A673 (cell line): ENCODE measurements around the gene CAMSAP2. TPM values are rescaled to one million over a fixed set of nuclear protein-coding genes. Genes with fewer than 3 reads are reported as not detected.

Source experiments
- BruUV-seq: library from RNA; stranded (reverse); fragments of 400-500 nt; replicated peaks from 2 replicates; lab custom pipeline; 2021; lab: Mats Ljungman, UMichigan
- CTCF ChIA-PET: fragments of 300-600 bp; sonication (Branson Sonifier 250); formaldehyde crosslinking; loops from one replicate; lab custom pipeline; 2022; ENCODE audit warnings: antibody characterized with exemption; lab: Charles Lee
- POLR2A ChIA-PET: fragments of 300-600 bp; sonication (Branson Sonifier 250); formaldehyde crosslinking; loops from one replicate; lab custom pipeline; 2022; ENCODE audit warnings: antibody characterized with exemption; ENCODE audit not compliant: low non-redundant PET; lab: Charles Lee
- DNase-seq: peaks from one replicate; pipeline ENCODE4 v3.0.0-alpha.2; 2015; ENCODE audit warnings: low spot score
- H3K27ac ChIP-seq: fragments of 200-600 bp; sonication (generic); 2 replicates; pipeline ENCODE4 v1.5.1; 2016; ENCODE audit warnings: mixed run types, low read depth, mild to moderate bottlenecking, mixed read lengths, antibody characterized with exemption, low read length; ENCODE audit not compliant: poor library complexity, severe bottlenecking
- H3K27me3 ChIP-seq: fragments of 200-600 bp; sonication (generic); replicated peaks from 2 replicates; pipeline ENCODE4 v1.6.1; 2017; ENCODE audit warnings: mixed run types, low read depth, mild to moderate bottlenecking, mixed read lengths, antibody characterized with exemption, low read length; ENCODE audit not compliant: insufficient read depth, poor library complexity
- H3K36me3 ChIP-seq: fragments of 200-600 bp; sonication (generic); 2 replicates; pipeline ENCODE4 v1.6.1; 2016; ENCODE audit warnings: mixed run types, mild to moderate bottlenecking, mixed read lengths, antibody characterized with exemption, low read length; ENCODE audit not compliant: insufficient read depth, poor library complexity, severe bottlenecking
- H3K4me1 ChIP-seq: fragments of 200-600 bp; sonication (generic); 2 replicates; pipeline ENCODE4 v1.6.1; 2017; ENCODE audit warnings: mixed run types, mild to moderate bottlenecking, mixed read lengths, antibody characterized with exemption, low read length; ENCODE audit not compliant: insufficient read depth, poor library complexity, severe bottlenecking
- H3K4me3 ChIP-seq: fragments of 200-600 bp; sonication (generic); 2 replicates; pipeline ENCODE4 v1.5.1; 2016; ENCODE audit warnings: low read depth, mixed run types, mild to moderate bottlenecking, mixed read lengths, low read length; ENCODE audit not compliant: poor library complexity, severe bottlenecking
- H3K9me3 ChIP-seq: fragments of 200-600 bp; sonication (generic); 2 replicates; pipeline ENCODE4 v1.6.1; 2016; ENCODE audit warnings: mixed run types, low read depth, mild to moderate bottlenecking, mixed read lengths, antibody characterized with exemption, low read length; ENCODE audit not compliant: poor library complexity, severe bottlenecking
- CTCF ChIP-seq: fragments of 300-800, 200-600 bp; sonication (generic); conservative IDR thresholded peaks from 2 replicates; pipeline ENCODE4 v1.5.1; 2017; ENCODE audit warnings: low read depth, mild to moderate bottlenecking, antibody characterized with exemption, low read length, moderate library complexity, mixed read lengths
- EZH2 ChIP-seq: fragments of 200-600 bp; sonication (generic); IDR thresholded peaks from 2 replicates; pipeline ENCODE4 v1.6.1; 2017; ENCODE audit warnings: borderline replicate concordance, low read depth, mild to moderate bottlenecking, mixed read lengths, antibody characterized with exemption, low read length; ENCODE audit not compliant: poor library complexity, severe bottlenecking
- intact Hi-C: fragments of 100-400 bp; cut with micrococcal nuclease; formaldehyde crosslinking; loops from one replicate; pipeline ENCODE4 v1.10.0; 2022; ENCODE audit not compliant: unreplicated experiment
- total RNA-seq: library from RNA; stranded (reverse); gene quantifications from 2 replicates; pipeline ENCODE4 v1.2.3, GENCODE V29; 2021

CAMSAP2 gene
- total RNA-seq, 1 experiment from 2014 or later, result 39.4 TPM

GRCh38 chr1:200708769-200709168, 29.9 kb upstream of the CAMSAP2 start:
- intact Hi-C loops, result no loop called here
- H3K36me3 ChIP-seq, result no peaks in the 10 kb centered on the region
- ChIA-PET CTCF (no interaction called here), POLR2A (no interaction called here)
- BruUV-seq, result no TSS peak
- no peak for DNase-seq
- no peak overlapping the region for H3K4me3 ChIP-seq
- no peaks in the 10 kb centered on the region for H3K9me3 ChIP-seq
- no peaks in the 10 kb centered on the region for H3K27me3 ChIP-seq
- no peak for TF ChIP-seq EZH2
- no peak for TF ChIP-seq CTCF
- no peak overlapping the region for H3K27ac ChIP-seq
- H3K4me1 ChIP-seq, result peaks cover 13% of the 10 kb centered on the region

GRCh38 chr1:200710166-200710565, 28.5 kb upstream of the CAMSAP2 start:
- Histone ChIP-seq H3K4me1 (peaks cover 10% of the 10 kb centered on the region), H3K27me3 (no peaks in the 10 kb centered on the region), H3K9me3 (no peaks in the 10 kb centered on the region), H3K4me3 (no peak overlapping the region), H3K27ac (no peak overlapping the region), H3K36me3 (no peaks in the 10 kb centered on the region)
- BruUV-seq, result no TSS peak
- intact Hi-C loops, result no loop called here
- DNase-seq, result no peak
- no peak for TF ChIP-seq EZH2
- TF ChIP-seq CTCF, result no peak
- CTCF ChIA-PET, result no interaction called here
- POLR2A ChIA-PET, result no interaction called here

- BruUV-seq, result no TSS peak
- Histone ChIP-seq H3K27me3 (no peaks in the 10 kb centered on the region), H3K4me1 (no peaks in the 10 kb centered on the region), H3K4me3 (no peak overlapping the region), H3K36me3 (no peaks in the 10 kb centered on the region), H3K9me3 (no peaks in the 10 kb centered on the region), H3K27ac (no peak overlapping the region)
- no peak for DNase-seq
- CTCF ChIA-PET, result no interaction called here
- POLR2A ChIA-PET, result no interaction called here
- TF ChIP-seq EZH2, result no peak
- TF ChIP-seq CTCF, result no peak
- intact Hi-C loops, result no loop called here
Observed at GRCh38 chr1:200714504-200715187, 24.0 kb upstream of the CAMSAP2 start.
